ENCODE measurements around the gene ADGRG6. TPM values are rescaled to one million over a fixed set of nuclear protein-coding genes. Genes with fewer than 3 reads are reported as not detected.

The ADGRG6 gene
- total RNA-seq, 1 experiment from 2014 or later, result 2.5 TPM

- no peak overlapping the region for H3K4me2 ChIP-seq (ENCODE audit: insufficient read depth, insufficient read length, low read length)
- H2BK5ac ChIP-seq (ENCODE audit: insufficient read length, low read length), result no peak overlapping the region
- Mint-ChIP-seq H3K27ac (no peak overlapping the region), H3K9me3 (no peaks in the 10 kb centered on the region), H3K4me3 (no peak overlapping the region), H3K27me3 (ENCODE audit: low read depth) (no peaks in the 10 kb centered on the region), H3K36me3 (ENCODE audit: insufficient read depth in 1 of 3, low read depth in 3 of 3) (no peaks in the 10 kb centered on the region; a peak in 1 of 7 replicates), H3K4me1 (peaks cover 15 to 17% of the 10 kb centered on the region in 2 experiments)
- H3K79me1 ChIP-seq (ENCODE audit: insufficient read depth, low read depth, low read length, poor library complexity, severe bottlenecking), result no peaks in the 10 kb centered on the region
- H3K14ac ChIP-seq (ENCODE audit: insufficient read depth, low read length), result no peak overlapping the region
- no peaks in the 10 kb centered on the region for H3K79me2 ChIP-seq (ENCODE audit: insufficient read depth, low read length)
- no peak overlapping the region for H3K27ac ChIP-seq (ENCODE audit: insufficient read length, low read depth, low read length)
- no peak overlapping the region for H3K4ac ChIP-seq (ENCODE audit: low read depth, low read length)
- H2BK120ac ChIP-seq (ENCODE audit: low read depth, low read length, poor library complexity, severe bottlenecking), result no peak overlapping the region
- no peak for DNase-seq
- H3K9me3 ChIP-seq (ENCODE audit: control insufficient read depth, low read depth, low read length), result no peaks in the 10 kb centered on the region
- H2AFZ ChIP-seq (ENCODE audit: low read length), result no peak overlapping the region
- no peak overlapping the region for H3K23ac ChIP-seq (ENCODE audit: insufficient read length, low read depth, low read length)
- no peaks in the 10 kb centered on the region for H3K27me3 ChIP-seq (ENCODE audit: insufficient read depth, low read length)
- no peak overlapping the region for H4K5ac ChIP-seq (ENCODE audit: insufficient read length, low read depth, low read length)
- TF ChIP-seq CTCF (conservative IDR thresholded peaks at IDR 0.05), result no peak
- H3K23me2 ChIP-seq (ENCODE audit: insufficient read length, low read depth, low read length, poor library complexity, severe bottlenecking), result no peaks in the 10 kb centered on the region
- H4K8ac ChIP-seq (replicated peaks; ENCODE audit: insufficient read length, low read depth, low read length), result no peak overlapping the region
- no peak overlapping the region for H3K9ac ChIP-seq (ENCODE audit: extremely low read depth, insufficient read length, low read length)
- no peaks in the 10 kb centered on the region; the same call in 1 of the 2 replicates for H3K4me1 ChIP-seq (ENCODE audit: insufficient read depth, low read length)
- H3K56ac ChIP-seq (ENCODE audit: insufficient read length, low read depth, low read length), result no peak overlapping the region
- H3T11ph ChIP-seq (ENCODE audit: low read length), result no peak overlapping the region
- H2BK12ac ChIP-seq (ENCODE audit: insufficient read length, low read depth, low read length), result no peak overlapping the region
- H2BK15ac ChIP-seq (ENCODE audit: low read depth, low read length), result no peak overlapping the region
- H4K91ac ChIP-seq (ENCODE audit: insufficient read length, low read depth, low read length), result no peak overlapping the region
- no peaks in the 10 kb centered on the region for H4K20me1 ChIP-seq (ENCODE audit: control insufficient read depth, insufficient read depth, insufficient read length)
- H2BK20ac ChIP-seq (ENCODE audit: low read depth, low read length, poor library complexity, severe bottlenecking), result no peak overlapping the region
- no peak overlapping the region for H3K18ac ChIP-seq (ENCODE audit: insufficient read length, low read depth, low read length)
- WGBS (ENCODE audit: extremely low coverage, insufficient read length, low lambda C conversion rate), result no CpG with 5 or more reads among the region's 5 CpGs
- H2AK5ac ChIP-seq (ENCODE audit: insufficient read length, low read length), result no peak overlapping the region
Observed at GRCh38 chr6:142381845-142382378, 80.1 kb downstream of the ADGRG6 start.
